ENCODE measurements around the gene PAX5. TPM values are rescaled to one million over a fixed set of nuclear protein-coding genes. Genes with fewer than 3 reads are reported as not detected.

Gene PAX5
- total and polyA plus RNA-seq, 2 of the 13 experiments (the other 11 are each of a cell fraction or from before 2014, with no cell fraction given) = not detected

DNA sequence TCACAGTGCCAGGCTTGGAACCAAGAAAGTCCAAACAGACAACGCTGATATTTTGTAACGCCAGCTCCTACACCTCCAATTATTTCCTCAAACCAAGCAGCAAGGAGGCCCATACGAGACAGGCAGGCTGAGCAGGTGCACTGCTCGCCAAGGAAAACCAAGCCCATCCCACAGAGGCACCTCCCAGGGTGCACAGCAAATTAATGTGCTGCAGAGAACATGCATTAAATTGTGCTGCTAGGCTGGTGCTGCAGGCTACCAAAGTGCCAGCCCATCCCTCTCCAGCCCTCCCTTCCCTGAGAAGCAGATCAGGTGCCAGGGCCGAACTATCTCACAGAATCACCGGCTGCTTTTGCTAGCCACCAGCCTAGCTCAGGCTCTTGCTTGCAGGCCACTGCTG is 137.8 kb downstream of the PAX5 start:
- FAIRE-seq (no peak), DNase-seq (ENCODE audit: low spot score) (no peak), ATAC-seq (no peak)
- no peaks in the 10 kb centered on the region for H4K20me1 ChIP-seq (ENCODE audit: insufficient read depth, low read length)
- H3K4me2 ChIP-seq (ENCODE audit: low read depth, low read length) = no peak overlapping the region
- no TSS peak for BruUV-seq (replicated peaks)
- H3K36me3 ChIP-seq (replicated peaks in 1 of 2; ENCODE audit: control insufficient read depth in 1 of 2, insufficient read depth in 2 of 2, low read length in 2 of 2) = no peaks in the 10 kb centered on the region
- H3K27me3 ChIP-seq (ENCODE audit: control insufficient read depth in 1 of 2, insufficient read depth in 2 of 2, low read length in 2 of 2) = peaks cover 4 to 45% of the 10 kb centered on the region in 2 experiments; a peak in 3 of 5 replicates
- ChIA-PET POLR2A (no interaction called here), CTCF (ENCODE audit: low intra/inter-chr PET ratio, low total read pairs) (no interaction called here)
- H3K4me1 ChIP-seq (ENCODE audit: insufficient read depth, low read length) = no peaks in the 10 kb centered on the region
- H3K9me3 ChIP-seq (ENCODE audit: low read length) = no peaks in the 10 kb centered on the region
- no peak overlapping the region for H3K27ac ChIP-seq (ENCODE audit: extremely low read length, insufficient read depth, low read length)
- H3K79me2 ChIP-seq (ENCODE audit: insufficient read depth, low read length) = no peaks in the 10 kb centered on the region
- in situ Hi-C loops (cut with HindIII; ENCODE audit: extremely low pct_ligation_motif_present, low pct_unique_long_range_greater_than_20kb) (no loop called here), intact Hi-C loops (cut with micrococcal nuclease; ENCODE audit: unreplicated experiment) (no loop called here)
- no peak overlapping the region for H3K4me3 ChIP-seq (replicated peaks in 1 of 3; ENCODE audit: insufficient read depth in 1 of 3, low read depth in 2 of 3, low read length in 3 of 3)
- no peak overlapping the region for H2AFZ ChIP-seq (ENCODE audit: low read length)
- H3K9ac ChIP-seq (ENCODE audit: insufficient read depth, low read depth, low read length) = no peak overlapping the region
- WGBS (ENCODE audit: low lambda C conversion rate) = 21% methylated on average over 6 of the region's 6 CpGs
- TF ChIP-seq PRMT3 (CRISPR knock-in tag; IDR thresholded peaks at IDR 0.05; ENCODE audit: borderline replicate concordance, low read depth) (no peak), ZBTB21 (CRISPR knock-in tag; IDR thresholded peaks at IDR 0.05) (no peak)

DNA sequence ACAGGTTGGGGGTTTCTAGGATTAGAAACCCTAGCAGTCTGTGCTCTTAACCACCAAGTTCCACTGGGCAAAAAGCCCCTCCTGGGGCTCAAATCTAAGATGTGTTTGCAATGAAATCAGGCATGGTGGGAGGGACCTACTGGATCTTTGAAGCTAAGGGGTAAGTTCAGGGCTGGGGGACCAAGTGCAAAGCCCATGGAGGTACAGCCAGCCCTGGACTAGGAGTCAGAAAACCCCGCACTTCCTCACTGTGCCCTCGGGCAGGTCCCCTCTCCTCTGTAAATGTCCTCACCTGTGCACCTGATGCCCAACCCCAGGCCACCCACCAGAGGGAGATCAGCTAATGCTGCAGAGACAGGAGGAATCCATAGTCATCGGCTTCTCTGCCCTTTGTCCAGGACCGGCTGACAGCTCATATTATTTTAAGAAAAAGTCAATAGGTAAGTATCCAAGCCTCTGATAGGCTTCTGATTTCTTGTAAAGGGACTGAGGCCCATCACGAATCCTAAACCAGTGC is 138.3 kb downstream of the PAX5 start:
- 12% methylated on average over 3 of the region's 5 CpGs for WGBS (ENCODE audit: low lambda C conversion rate)
- H3K4me2 ChIP-seq (ENCODE audit: low read depth, low read length) = no peak overlapping the region
- BruUV-seq (replicated peaks) = no TSS peak
- DNase-seq (ENCODE audit: low spot score) (no peak), FAIRE-seq (no peak), ATAC-seq (peak; percentile 65; the same call in 2 of the 3 replicates)
- peaks cover 4 to 48% of the 10 kb centered on the region in 2 experiments; a peak in 3 of 5 replicates for H3K27me3 ChIP-seq (ENCODE audit: control insufficient read depth in 1 of 2, insufficient read depth in 2 of 2, low read length in 2 of 2)
- H3K79me2 ChIP-seq (ENCODE audit: insufficient read depth, low read length) = no peaks in the 10 kb centered on the region
- no peaks in the 10 kb centered on the region for H3K36me3 ChIP-seq (replicated peaks in 1 of 2; ENCODE audit: control insufficient read depth in 1 of 2, insufficient read depth in 2 of 2, low read length in 2 of 2)
- H4K20me1 ChIP-seq (ENCODE audit: insufficient read depth, low read length) = no peaks in the 10 kb centered on the region
- TF ChIP-seq XRCC5 (optimal IDR thresholded peaks at IDR 0.05; ENCODE audit: low read length) = no peak
- TF ChIP-seq, protein P1, sequence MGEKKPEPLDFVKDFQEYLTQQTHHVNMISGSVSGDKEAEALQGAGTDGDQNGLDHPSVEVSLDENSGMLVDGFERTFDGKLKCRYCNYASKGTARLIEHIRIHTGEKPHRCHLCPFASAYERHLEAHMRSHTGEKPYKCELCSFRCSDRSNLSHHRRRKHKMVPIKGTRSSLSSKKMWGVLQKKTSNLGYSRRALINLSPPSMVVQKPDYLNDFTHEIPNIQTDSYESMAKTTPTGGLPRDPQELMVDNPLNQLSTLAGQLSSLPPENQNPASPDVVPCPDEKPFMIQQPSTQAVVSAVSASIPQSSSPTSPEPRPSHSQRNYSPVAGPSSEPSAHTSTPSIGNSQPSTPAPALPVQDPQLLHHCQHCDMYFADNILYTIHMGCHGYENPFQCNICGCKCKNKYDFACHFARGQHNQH (CRISPR knock-in tag; IDR thresholded peaks at IDR 0.05) = no peak
- no peak for TF ChIP-seq NFIB (CRISPR knock-in tag; IDR thresholded peaks at IDR 0.05; ENCODE audit: borderline replicate concordance)
- TF ChIP-seq SALL2 (CRISPR knock-in tag; IDR thresholded peaks at IDR 0.05) = no peak
- TF ChIP-seq KDM3A (CRISPR knock-in tag; IDR thresholded peaks at IDR 0.05; ENCODE audit: low read depth) = no peak
- TF ChIP-seq ZNF382 (CRISPR knock-in tag; IDR thresholded peaks at IDR 0.05; ENCODE audit: borderline replicate concordance) = no peak
- TF ChIP-seq KLF13 (CRISPR knock-in tag; IDR thresholded peaks at IDR 0.05) = no peak
- TF ChIP-seq FOXK1 (CRISPR knock-in tag; IDR thresholded peaks at IDR 0.05; ENCODE audit: borderline replicate concordance, low read depth) = no peak
- TF ChIP-seq JUNB (CRISPR knock-in tag; IDR thresholded peaks at IDR 0.05; ENCODE audit: borderline replicate concordance) = no peak
- TF ChIP-seq YEATS2 (CRISPR knock-in tag; IDR thresholded peaks at IDR 0.05; ENCODE audit: borderline replicate concordance) = no peak
- TF ChIP-seq ZNF24 (IDR thresholded peaks at IDR 0.05) = no peak
- TF ChIP-seq, protein P2, sequence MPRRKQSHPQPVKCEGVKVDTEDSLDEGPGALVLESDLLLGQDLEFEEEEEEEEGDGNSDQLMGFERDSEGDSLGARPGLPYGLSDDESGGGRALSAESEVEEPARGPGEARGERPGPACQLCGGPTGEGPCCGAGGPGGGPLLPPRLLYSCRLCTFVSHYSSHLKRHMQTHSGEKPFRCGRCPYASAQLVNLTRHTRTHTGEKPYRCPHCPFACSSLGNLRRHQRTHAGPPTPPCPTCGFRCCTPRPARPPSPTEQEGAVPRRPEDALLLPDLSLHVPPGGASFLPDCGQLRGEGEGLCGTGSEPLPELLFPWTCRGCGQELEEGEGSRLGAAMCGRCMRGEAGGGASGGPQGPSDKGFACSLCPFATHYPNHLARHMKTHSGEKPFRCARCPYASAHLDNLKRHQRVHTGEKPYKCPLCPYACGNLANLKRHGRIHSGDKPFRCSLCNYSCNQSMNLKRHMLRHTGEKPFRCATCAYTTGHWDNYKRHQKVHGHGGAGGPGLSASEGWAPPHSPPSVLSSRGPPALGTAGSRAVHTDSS (CRISPR knock-in tag; conservative IDR thresholded peaks at IDR 0.05) = no peak
- no peak overlapping the region for H3K27ac ChIP-seq (ENCODE audit: extremely low read length, insufficient read depth, low read length)
- no peak overlapping the region for H3K9ac ChIP-seq (ENCODE audit: insufficient read depth, low read depth, low read length)
- no peaks in the 10 kb centered on the region for H3K4me1 ChIP-seq (ENCODE audit: insufficient read depth, low read length)
- in situ Hi-C loops (cut with HindIII; ENCODE audit: extremely low pct_ligation_motif_present, low pct_unique_long_range_greater_than_20kb) (no loop called here), intact Hi-C loops (cut with micrococcal nuclease; ENCODE audit: unreplicated experiment) (no loop called here)
- ChIA-PET CTCF (ENCODE audit: low intra/inter-chr PET ratio, low total read pairs) (no interaction called here), POLR2A (no interaction called here)
- H3K9me3 ChIP-seq (ENCODE audit: low read length) = no peaks in the 10 kb centered on the region
- no peak overlapping the region for H2AFZ ChIP-seq (ENCODE audit: low read length)
- no peak overlapping the region for H3K4me3 ChIP-seq (replicated peaks in 1 of 3; ENCODE audit: insufficient read depth in 1 of 3, low read depth in 2 of 3, low read length in 3 of 3)

All from HepG2 (cell line).